SU-DHL-6 (cell line): ENCODE data around the gene UBE3B.

Experiments
- H2AFZ ChIP-seq: fragments of 200-600 bp; sonication (generic); 2 replicates; pipeline ENCODE4 v1.6.1; 2014; ENCODE audit warnings: low read depth, mild to moderate bottlenecking, moderate library complexity, mixed read lengths, antibody characterized with exemption, low read length; ENCODE audit not compliant: severe bottlenecking
- H3F3A ChIP-seq: fragments of 200-600 bp; shearing (Covaris generic); 2 replicates; pipeline ENCODE4 v1.6.0; 2016; ENCODE audit warnings: antibody characterized with exemption, mild to moderate bottlenecking; ENCODE audit not compliant: insufficient read depth
- H3K27ac ChIP-seq: fragments of 200-600 bp; sonication (generic); 2 replicates; pipeline ENCODE4 v1.5.1; 2016; ENCODE audit warnings: low read depth, mild to moderate bottlenecking, low read length, moderate library complexity, mixed read lengths
- H3K27me3 ChIP-seq: fragments of 200-600 bp; sonication (generic), shearing (Covaris generic); 2 replicates; pipeline ENCODE4 v1.6.0; 2014; ENCODE audit warnings: mild to moderate bottlenecking, low read length
- H3K36me3 ChIP-seq: fragments of 200-600 bp; sonication (generic); 2 replicates; pipeline ENCODE4 v1.6.1; 2014; ENCODE audit warnings: mild to moderate bottlenecking, low read length, mixed read lengths
- H3K4me2 ChIP-seq: fragments of 300-600, 200-600 bp; shearing (Covaris generic), sonication (generic); 2 replicates; pipeline ENCODE4 v1.6.0; 2014; ENCODE audit warnings: low read length, low read depth, mild to moderate bottlenecking; ENCODE audit not compliant: poor library complexity, severe bottlenecking
- H3K4me3 ChIP-seq: fragments of 200-600 bp; sonication (generic); 2 replicates; pipeline ENCODE4 v1.5.1; 2014; ENCODE audit warnings: antibody characterized with exemption, low read length, mild to moderate bottlenecking, mixed read lengths; ENCODE audit not compliant: insufficient read depth, poor library complexity, severe bottlenecking
- H3K79me2 ChIP-seq: fragments of 200-600 bp; sonication (generic); 2 replicates; pipeline ENCODE4 v1.6.1; 2014; ENCODE audit warnings: mild to moderate bottlenecking, low read length, moderate library complexity; ENCODE audit not compliant: insufficient read depth
- H3K9ac ChIP-seq: fragments of 200-600 bp; sonication (generic); 2 replicates; pipeline ENCODE4 v1.7.0; 2014; ENCODE audit warnings: mild to moderate bottlenecking, low read length
- H3K9me2 ChIP-seq: fragments of 200-600 bp; sonication (generic); replicated peaks from 2 replicates; pipeline ENCODE4 v1.6.1; 2014; ENCODE audit warnings: low read length; ENCODE audit not compliant: insufficient read depth
- H3K9me3 ChIP-seq: fragments of 200-600 bp; sonication (generic); 2 replicates; pipeline ENCODE4 v1.6.1; 2014; ENCODE audit warnings: low read length, mixed read lengths; ENCODE audit not compliant: insufficient read depth
- H4K20me1 ChIP-seq: fragments of 200-600 bp; sonication (generic); 2 replicates; pipeline ENCODE4 v1.6.1; 2014; ENCODE audit warnings: low read depth, mild to moderate bottlenecking, antibody characterized with exemption, low read length, moderate library complexity, mixed read lengths
- CTCF ChIP-seq: fragments of 200-600 bp; sonication (generic); IDR thresholded peaks from one replicate; pipeline ENCODE4 v1.5.1; 2017; ENCODE audit warnings: antibody characterized with exemption, mild to moderate bottlenecking, low read length, moderate library complexity; ENCODE audit not compliant: insufficient read depth, poor library complexity, severe bottlenecking
- EZH2phosphoT487 ChIP-seq: fragments of 200-600 bp; sonication (generic), shearing (Covaris generic); conservative IDR thresholded peaks from 2 replicates; pipeline ENCODE4 v1.6.1; 2018; ENCODE audit warnings: mild to moderate bottlenecking, antibody characterized with exemption, low read length, moderate library complexity, mixed read lengths

The UBE3B gene

GRCh38 chr12:109489955-109490565 lies 12.6 kb downstream of the UBE3B start:
- Histone ChIP-seq H3K9me2 (no peaks in the 10 kb centered on the region), H3F3A (no peaks in the 10 kb centered on the region), H3K27ac (no peak overlapping the region), H3K79me2 (no peaks in the 10 kb centered on the region), H3K4me3 (no peak overlapping the region), H2AFZ (no peak overlapping the region), H3K27me3 (no peaks in the 10 kb centered on the region), H3K4me2 (no peak overlapping the region), H3K36me3 (no peaks in the 10 kb centered on the region), H3K9ac (no peak overlapping the region), H4K20me1 (no peaks in the 10 kb centered on the region), H3K9me3 (no peaks in the 10 kb centered on the region)
- TF ChIP-seq CTCF, result no peak
- TF ChIP-seq EZH2phosphoT487, result no peak

DNA sequence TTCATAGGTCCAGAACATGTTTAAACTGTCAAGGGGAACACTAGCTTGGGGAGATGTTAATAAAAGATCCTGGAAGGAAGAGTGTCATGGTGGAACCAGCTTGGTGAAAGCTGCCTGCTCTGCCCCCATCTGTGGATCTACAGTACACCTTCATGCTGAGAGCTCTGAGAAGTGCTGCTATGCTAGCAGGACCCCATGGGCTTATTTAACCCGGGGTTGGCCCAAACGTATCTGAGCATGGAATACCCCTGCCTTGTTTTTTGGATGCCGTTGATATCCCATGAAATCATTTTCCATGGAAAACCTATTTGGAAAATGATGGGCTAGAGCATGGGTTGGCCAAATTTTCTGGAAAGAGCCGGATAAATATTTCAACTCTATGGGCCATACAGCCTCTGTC lies 14.2 kb downstream of the UBE3B start:
- Histone ChIP-seq H3K9ac (no peak overlapping the region), H4K20me1 (no peaks in the 10 kb centered on the region), H3F3A (no peaks in the 10 kb centered on the region), H2AFZ (no peak overlapping the region), H3K4me2 (no peak overlapping the region), H3K9me3 (no peaks in the 10 kb centered on the region), H3K27ac (no peak overlapping the region), H3K27me3 (no peaks in the 10 kb centered on the region), H3K4me3 (no peak overlapping the region), H3K9me2 (no peaks in the 10 kb centered on the region), H3K79me2 (no peaks in the 10 kb centered on the region), H3K36me3 (no peaks in the 10 kb centered on the region)
- TF ChIP-seq CTCF, result no peak
- TF ChIP-seq EZH2phosphoT487, result no peak

DNA sequence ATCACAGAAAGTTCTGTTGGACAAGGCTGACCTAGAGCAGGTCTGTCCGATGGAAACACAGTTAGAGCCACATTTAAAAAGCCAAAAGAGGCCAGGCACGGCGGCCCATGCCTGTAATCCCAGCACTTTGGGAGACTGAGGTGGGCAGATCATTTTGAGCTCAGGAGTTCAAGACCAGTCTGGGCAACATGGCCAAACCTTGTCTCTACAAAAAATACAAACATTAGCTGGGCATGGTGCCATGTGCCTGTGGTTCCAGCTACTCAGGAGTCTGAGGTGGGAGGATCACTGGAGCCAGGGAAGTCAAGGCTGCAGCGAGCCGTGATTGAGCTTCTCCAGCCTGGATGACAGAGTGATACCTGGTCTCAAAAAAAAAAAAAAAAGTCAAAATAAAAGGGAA lies 14.9 kb downstream of the UBE3B start:
- H3K27me3 ChIP-seq, result no peaks in the 10 kb centered on the region
- no peak overlapping the region for H3K4me2 ChIP-seq
- no peaks in the 10 kb centered on the region for H4K20me1 ChIP-seq
- H3K36me3 ChIP-seq, result no peaks in the 10 kb centered on the region
- H3K9ac ChIP-seq, result no peak overlapping the region
- H3K4me3 ChIP-seq, result no peak overlapping the region
- no peaks in the 10 kb centered on the region for H3K9me3 ChIP-seq
- H3K9me2 ChIP-seq, result no peaks in the 10 kb centered on the region
- H3F3A ChIP-seq, result no peaks in the 10 kb centered on the region
- no peak overlapping the region for H2AFZ ChIP-seq
- no peak for TF ChIP-seq CTCF
- H3K79me2 ChIP-seq, result no peaks in the 10 kb centered on the region
- no peak overlapping the region for H3K27ac ChIP-seq
